PC-3 (cell line): ENCODE results near the gene DMGDH.

ENCODE experiments used
- EZH2 ChIP-seq: fragments of 300-600 bp; sonication (generic); IDR thresholded peaks from one replicate; pipeline ENCODE4 v1.6.1; 2017; ENCODE audit warnings: antibody characterized with exemption, mild to moderate bottlenecking, low read length; ENCODE audit not compliant: unreplicated experiment
- EZH2phosphoT487 ChIP-seq: fragments of 300-600 bp; sonication (generic); IDR thresholded peaks from 2 replicates; pipeline ENCODE4 v1.6.1; 2018; ENCODE audit warnings: mild to moderate bottlenecking, antibody characterized with exemption, low read length, borderline replicate concordance
- TF ChIP-seq, protein P1 (sequence below): fragments of 300-600 bp; sonication (generic); conservative IDR thresholded peaks from 2 replicates; pipeline ENCODE4 v1.5.1; 2017; ENCODE audit warnings: antibody characterized with exemption, low read depth, mild to moderate bottlenecking, low read length

DNA sequence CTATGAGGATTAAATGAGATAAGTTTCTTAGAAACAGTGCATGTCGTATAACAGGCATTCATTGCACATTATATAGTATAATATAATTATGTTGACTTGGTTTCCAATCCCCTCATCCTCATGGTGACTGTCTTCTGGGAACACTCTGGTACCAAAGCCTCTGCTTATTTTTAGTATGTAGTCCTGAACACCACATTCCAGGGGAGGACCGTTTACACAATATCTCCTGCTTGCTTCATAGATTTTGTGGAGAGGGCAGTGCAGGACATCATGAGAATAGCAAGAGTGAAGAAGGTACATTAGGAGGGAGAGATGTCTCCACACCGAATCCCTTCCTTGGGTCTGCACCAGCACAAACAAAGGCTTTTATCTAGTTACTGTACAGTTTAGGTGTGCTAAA is 21.6 kb upstream of the DMGDH start:
- TF ChIP-seq, protein P1, sequence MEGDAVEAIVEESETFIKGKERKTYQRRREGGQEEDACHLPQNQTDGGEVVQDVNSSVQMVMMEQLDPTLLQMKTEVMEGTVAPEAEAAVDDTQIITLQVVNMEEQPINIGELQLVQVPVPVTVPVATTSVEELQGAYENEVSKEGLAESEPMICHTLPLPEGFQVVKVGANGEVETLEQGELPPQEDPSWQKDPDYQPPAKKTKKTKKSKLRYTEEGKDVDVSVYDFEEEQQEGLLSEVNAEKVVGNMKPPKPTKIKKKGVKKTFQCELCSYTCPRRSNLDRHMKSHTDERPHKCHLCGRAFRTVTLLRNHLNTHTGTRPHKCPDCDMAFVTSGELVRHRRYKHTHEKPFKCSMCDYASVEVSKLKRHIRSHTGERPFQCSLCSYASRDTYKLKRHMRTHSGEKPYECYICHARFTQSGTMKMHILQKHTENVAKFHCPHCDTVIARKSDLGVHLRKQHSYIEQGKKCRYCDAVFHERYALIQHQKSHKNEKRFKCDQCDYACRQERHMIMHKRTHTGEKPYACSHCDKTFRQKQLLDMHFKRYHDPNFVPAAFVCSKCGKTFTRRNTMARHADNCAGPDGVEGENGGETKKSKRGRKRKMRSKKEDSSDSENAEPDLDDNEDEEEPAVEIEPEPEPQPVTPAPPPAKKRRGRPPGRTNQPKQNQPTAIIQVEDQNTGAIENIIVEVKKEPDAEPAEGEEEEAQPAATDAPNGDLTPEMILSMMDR: no peak
- TF ChIP-seq EZH2phosphoT487 (no peak), EZH2 (no peak)
